H9 (cell line): ENCODE measurements around the gene FAM227B. TPM values are rescaled to one million over a fixed set of nuclear protein-coding genes. Genes with fewer than 3 reads are reported as not detected.

Experiments
- DNase-seq: peaks from one replicate; pipeline ENCODE4 v3.0.0-alpha.2; 2017
- H2AFZ ChIP-seq: one replicate; pipeline ENCODE4 v1.6.1; 2013; ENCODE audit warnings: mild to moderate bottlenecking, low read length, control low read depth, moderate library complexity
- H2AK5ac ChIP-seq: 2 replicates; pipeline ENCODE4 v1.6.1; 2013; ENCODE audit warnings: low read length, control low read depth, mixed read lengths; ENCODE audit not compliant: insufficient read length
- H2BK120ac ChIP-seq: one replicate; pipeline ENCODE4 v1.6.1; 2013; ENCODE audit warnings: low read depth, mild to moderate bottlenecking, low read length, control low read depth, inconsistent platforms; ENCODE audit not compliant: poor library complexity, severe bottlenecking
- H2BK12ac ChIP-seq: 2 replicates; pipeline ENCODE4 v1.6.1; 2013; ENCODE audit warnings: low read length, control low read depth, mixed read lengths, low read depth; ENCODE audit not compliant: insufficient read length
- H2BK15ac ChIP-seq: 2 replicates; pipeline ENCODE4 v1.6.1; 2013; ENCODE audit warnings: low read depth, low read length, control low read depth
- H2BK20ac ChIP-seq: one replicate; pipeline ENCODE4 v1.6.1; 2013; ENCODE audit warnings: low read depth, mild to moderate bottlenecking, low read length, control low read depth, inconsistent platforms; ENCODE audit not compliant: poor library complexity, severe bottlenecking
- H2BK5ac ChIP-seq: 2 replicates; pipeline ENCODE4 v1.6.1; 2013; ENCODE audit warnings: low read length, control low read depth, mixed read lengths; ENCODE audit not compliant: insufficient read length
- H3K14ac ChIP-seq: 2 replicates; pipeline ENCODE4 v1.6.1; 2013; ENCODE audit warnings: low read length, control low read depth; ENCODE audit not compliant: insufficient read depth
- H3K18ac ChIP-seq: 2 replicates; pipeline ENCODE4 v1.6.1; 2013; ENCODE audit warnings: low read depth, mild to moderate bottlenecking, mixed read lengths, low read length, control low read depth; ENCODE audit not compliant: insufficient read length
- H3K23ac ChIP-seq: 2 replicates; pipeline ENCODE4 v1.6.1; 2013; ENCODE audit warnings: low read length, control low read depth, mixed read lengths, low read depth; ENCODE audit not compliant: insufficient read length
- H3K23me2 ChIP-seq: 2 replicates; pipeline ENCODE4 v1.6.1; 2013; ENCODE audit warnings: low read depth, mild to moderate bottlenecking, mixed read lengths, low read length, control low read depth; ENCODE audit not compliant: insufficient read length, poor library complexity, severe bottlenecking
- H3K27ac ChIP-seq: 2 replicates; pipeline ENCODE4 v1.5.1; 2013; ENCODE audit warnings: low read length, control low read depth, mixed read lengths, low read depth; ENCODE audit not compliant: insufficient read length
- H3K27me3 ChIP-seq: 2 replicates; pipeline ENCODE4 v1.6.1; 2013; ENCODE audit warnings: low read length, control low read depth, inconsistent platforms; ENCODE audit not compliant: insufficient read depth
- H3K4ac ChIP-seq: 2 replicates; pipeline ENCODE4 v1.6.1; 2013; ENCODE audit warnings: low read depth, mild to moderate bottlenecking, control low read depth, inconsistent platforms, low read length, moderate library complexity
- H3K4me1 ChIP-seq: 2 replicates; pipeline ENCODE4 v1.6.1; 2013; ENCODE audit warnings: low read length, control low read depth, inconsistent platforms; ENCODE audit not compliant: insufficient read depth
- H3K4me2 ChIP-seq: 2 replicates; pipeline ENCODE4 v1.6.1; 2013; ENCODE audit warnings: low read length, control low read depth, mixed read lengths; ENCODE audit not compliant: insufficient read length, insufficient read depth
- H3K56ac ChIP-seq: 2 replicates; pipeline ENCODE4 v1.6.1; 2013; ENCODE audit warnings: low read depth, mild to moderate bottlenecking, mixed read lengths, low read length, control low read depth; ENCODE audit not compliant: insufficient read length
- H3K79me1 ChIP-seq: 2 replicates; pipeline ENCODE4 v1.6.1; 2013; ENCODE audit warnings: low read depth, mild to moderate bottlenecking, moderate library complexity, low read length, control low read depth, inconsistent platforms; ENCODE audit not compliant: insufficient read depth, poor library complexity, severe bottlenecking
- H3K79me2 ChIP-seq: 2 replicates; pipeline ENCODE4 v1.6.1; 2013; ENCODE audit warnings: low read length, control low read depth, inconsistent platforms; ENCODE audit not compliant: insufficient read depth
- H3K9ac ChIP-seq: 2 replicates; pipeline ENCODE4 v1.6.1; 2013; ENCODE audit warnings: low read length, control low read depth, mixed read lengths; ENCODE audit not compliant: insufficient read length; ENCODE audit errors: extremely low read depth
- H3K9me3 ChIP-seq: one replicate; pipeline ENCODE4 v1.6.1; 2013; ENCODE audit warnings: low read depth, low read length, inconsistent platforms; ENCODE audit not compliant: control insufficient read depth
- H3T11ph ChIP-seq: one replicate; pipeline ENCODE4 v1.6.1; 2013; ENCODE audit warnings: mild to moderate bottlenecking, low read length, control low read depth, inconsistent platforms
- H4K20me1 ChIP-seq: one replicate; pipeline ENCODE4 v1.6.1; 2013; ENCODE audit not compliant: control insufficient read depth, insufficient read length, insufficient read depth
- H4K5ac ChIP-seq: 2 replicates; pipeline ENCODE4 v1.6.1; 2013; ENCODE audit warnings: low read depth, mild to moderate bottlenecking, mixed read lengths, low read length, control low read depth; ENCODE audit not compliant: insufficient read length
- H4K8ac ChIP-seq: replicated peaks from 2 replicates; pipeline ENCODE4 v1.6.1; 2013; ENCODE audit warnings: low read length, control low read depth, mixed read lengths, low read depth; ENCODE audit not compliant: insufficient read length
- H4K91ac ChIP-seq: 2 replicates; pipeline ENCODE4 v1.6.1; 2013; ENCODE audit warnings: low read depth, mild to moderate bottlenecking, moderate library complexity, mixed read lengths, low read length, control low read depth; ENCODE audit not compliant: insufficient read length
- H3K27ac Mint-ChIP-seq, 3 experiments: 2 replicates in 2 of 3; 3 replicates in 1 of 3; pipeline ENCODE4 v1.8.0; 2020 to 2021; ENCODE audit warnings: mixed read lengths in 3 of 3, mild to moderate bottlenecking in 1 of 3, moderate library complexity in 1 of 3
- H3K27me3 Mint-ChIP-seq: 2 replicates; pipeline ENCODE4 v1.8.0; 2021; ENCODE audit warnings: low read depth, mild to moderate bottlenecking, moderate library complexity, mixed read lengths
- H3K36me3 Mint-ChIP-seq, 3 experiments: 2 replicates in 2 of 3; 3 replicates in 1 of 3; pipeline ENCODE4 v1.8.0; 2020 to 2021; ENCODE audit warnings: low read depth in 3 of 3, mixed read lengths in 3 of 3; ENCODE audit not compliant: insufficient read depth in 1 of 3
- H3K4me1 Mint-ChIP-seq, 2 experiments: 2 replicates each; pipeline ENCODE4 v1.8.0; 2020; ENCODE audit warnings: mixed read lengths in 2 of 2
- H3K4me3 Mint-ChIP-seq, 2 experiments: 2 replicates in 1 of 2; 3 replicates in 1 of 2; pipeline ENCODE4 v1.8.0; 2020 to 2021; ENCODE audit warnings: mild to moderate bottlenecking in 2 of 2, mixed read lengths in 2 of 2, moderate library complexity in 1 of 2
- H3K9me3 Mint-ChIP-seq, 2 experiments: 2 replicates in 1 of 2; 3 replicates in 1 of 2; pipeline ENCODE4 v1.8.0; 2020; ENCODE audit warnings: mild to moderate bottlenecking in 2 of 2, mixed read lengths in 2 of 2, moderate library complexity in 1 of 2
- WGBS: extraction: QIAGEN DNeasy Blood & Tissue Kit; methylation state at CpG from one replicate; pipeline ENCODE4 v1.1.7; 2013; ENCODE audit warnings: missing lambda C conversion rate, low lambda C conversion rate, mixed read lengths; ENCODE audit not compliant: insufficient read length; ENCODE audit errors: extremely low coverage; 5-methylcytosine and 5-hydroxymethylcytosine counted together
- total RNA-seq: library from RNA; stranded (reverse); gene quantifications from 2 replicates; pipeline ENCODE4 v1.2.1, GENCODE V29; 2021
- TF ChIP-seq, protein P1 (sequence below): fragments of 200-600 bp; sonication (generic); conservative IDR thresholded peaks from 3 replicates; pipeline ENCODE4 v1.8.0; 2021; ENCODE audit warnings: antibody characterized with exemption, mild to moderate bottlenecking

The FAM227B gene
- total RNA-seq, 1 experiment from 2014 or later = 5.5 TPM

- no peak overlapping the region for H3K9ac ChIP-seq
- peaks cover 15 to 31% (median 25%) of the 10 kb centered on the region in 3 experiments for H3K36me3 Mint-ChIP-seq
These were observed 119.0 kb downstream of the FAM227B start for GRCh38 chr15:49501586-49501985.

More at GRCh38 chr15:49501586-49501985, 119.0 kb downstream of the FAM227B start:
- Histone ChIP-seq H3K27me3 (no peaks in the 10 kb centered on the region), H3K27ac (no peak overlapping the region), H3K4ac (no peak overlapping the region), H3K9me3 (no peaks in the 10 kb centered on the region), H2BK12ac (no peak overlapping the region), H2AFZ (no peak overlapping the region), H2BK15ac (no peak overlapping the region), H3K56ac (no peak overlapping the region), H2AK5ac (no peak overlapping the region), H3K14ac (no peak overlapping the region), H3K79me1 (no peaks in the 10 kb centered on the region), H3K23ac (no peak overlapping the region), H3K79me2 (no peaks in the 10 kb centered on the region), H4K5ac (no peak overlapping the region), H3K18ac (no peak overlapping the region), H4K20me1 (no peaks in the 10 kb centered on the region), H3T11ph (no peak overlapping the region), H2BK20ac (no peak overlapping the region), H2BK5ac (no peak overlapping the region), H3K4me2 (no peak overlapping the region), H3K4me1 (no peaks in the 10 kb centered on the region), H4K8ac (no peak overlapping the region), H3K23me2 (no peaks in the 10 kb centered on the region), H4K91ac (no peak overlapping the region), H2BK120ac (no peak overlapping the region)
- DNase-seq = no peak
- Mint-ChIP-seq H3K4me3 (no peak overlapping the region), H3K4me1 (no peaks in the 10 kb centered on the region), H3K27me3 (no peaks in the 10 kb centered on the region), H3K27ac (no peak overlapping the region), H3K9me3 (peaks cover 32 to 35% of the 10 kb centered on the region in 2 experiments)
- no CpG with 5 or more reads among the region's 1 CpG for WGBS
- TF ChIP-seq, protein P1, sequence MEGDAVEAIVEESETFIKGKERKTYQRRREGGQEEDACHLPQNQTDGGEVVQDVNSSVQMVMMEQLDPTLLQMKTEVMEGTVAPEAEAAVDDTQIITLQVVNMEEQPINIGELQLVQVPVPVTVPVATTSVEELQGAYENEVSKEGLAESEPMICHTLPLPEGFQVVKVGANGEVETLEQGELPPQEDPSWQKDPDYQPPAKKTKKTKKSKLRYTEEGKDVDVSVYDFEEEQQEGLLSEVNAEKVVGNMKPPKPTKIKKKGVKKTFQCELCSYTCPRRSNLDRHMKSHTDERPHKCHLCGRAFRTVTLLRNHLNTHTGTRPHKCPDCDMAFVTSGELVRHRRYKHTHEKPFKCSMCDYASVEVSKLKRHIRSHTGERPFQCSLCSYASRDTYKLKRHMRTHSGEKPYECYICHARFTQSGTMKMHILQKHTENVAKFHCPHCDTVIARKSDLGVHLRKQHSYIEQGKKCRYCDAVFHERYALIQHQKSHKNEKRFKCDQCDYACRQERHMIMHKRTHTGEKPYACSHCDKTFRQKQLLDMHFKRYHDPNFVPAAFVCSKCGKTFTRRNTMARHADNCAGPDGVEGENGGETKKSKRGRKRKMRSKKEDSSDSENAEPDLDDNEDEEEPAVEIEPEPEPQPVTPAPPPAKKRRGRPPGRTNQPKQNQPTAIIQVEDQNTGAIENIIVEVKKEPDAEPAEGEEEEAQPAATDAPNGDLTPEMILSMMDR = no peak
